Right lobe of liver (tissue), 6 donors: Measurements from ENCODE around the gene TEX19. TPM values are rescaled to one million over a fixed set of nuclear protein-coding genes. Genes with fewer than 3 reads are reported as not detected.
"Not testable (repeated sequence)": the region's sequence is repeated elsewhere in the genome, so short reads cannot be mapped to it uniquely, and the experiment has no call there.

ENCODE experiments used
- ATAC-seq, 4 donors: fragments of 200-7000 bp; cut with Tn5 transposase; one replicate each; pipeline ENCODE4 v1.9.1; 2020; ENCODE audit warnings: mild to moderate bottlenecking in 4 of 4, moderate library complexity in 4 of 4
- DNase-seq, 3 donors: peaks; one replicate each; pipeline ENCODE4 v3.0.0-alpha.2; 2020
- H3K27ac ChIP-seq, 3 donors: fragments of 200-600 bp; one replicate each; pipeline ENCODE4 v1.8.0; 2022
- H3K27me3 ChIP-seq, 2 donors: fragments of 200-600 bp; one replicate each; pipeline ENCODE4 v1.8.0; 2022
- H3K36me3 ChIP-seq, 4 donors: fragments of 200-600 bp; sonication (generic) in 1 of 4; one replicate each; pipeline versions ENCODE4 v1.5.1 to v1.8.0; 2017 to 2022; ENCODE audit warnings: control low read depth in 1 of 4
- H3K4me1 ChIP-seq, 4 donors: fragments of 200-600 bp; sonication (generic) in 1 of 4; one replicate each; pipeline versions ENCODE4 v1.5.1 to v1.8.0; 2017 to 2022; ENCODE audit warnings: control low read depth in 1 of 4
- H3K4me3 ChIP-seq, 3 donors: fragments of 200-600 bp; one replicate each; pipeline ENCODE4 v1.8.0; 2022
- H3K9me3 ChIP-seq, 4 donors: fragments of 200-600 bp; sonication (generic) in 1 of 4; one replicate each; pipeline versions ENCODE4 v1.5.1 to v1.8.0; 2017 to 2022; ENCODE audit warnings: control low read depth in 1 of 4
- CTCF ChIP-seq, 4 donors: fragments of 200-600 bp in 3 of 4; fragments of 450-650 bp in 1 of 4; IDR thresholded peaks; one replicate each; pipeline versions ENCODE4 v1.5.1 to v1.8.0; 2016 to 2022; ENCODE audit warnings: antibody characterized with exemption in 4 of 4, mild to moderate bottlenecking in 2 of 4
- POLR2A ChIP-seq: fragments of 450-650 bp; IDR thresholded peaks from one replicate; pipeline ENCODE4 v1.6.1; 2017; ENCODE audit warnings: antibody characterized with exemption, mild to moderate bottlenecking
- WGBS: methylation state at CpG from one replicate; pipeline ENCODE4 v1.1.6; 2018; ENCODE audit warnings: low coverage, low lambda C conversion rate; ENCODE audit not compliant: insufficient coverage; ENCODE audit errors: missing lambda C conversion rate; 5-methylcytosine and 5-hydroxymethylcytosine counted together
- intact Hi-C, 2 donors: fragments of 100-400 bp; cut with DNase I; formaldehyde crosslinking; loops; one replicate each; pipeline versions ENCODE4 v1.11.2 to v1.14.1; 2022
- total RNA-seq, 6 experiments: library from RNA; depleted of rRNA in 2 of 6; stranded (reverse); fragments of >200 nt in 2 of 6; fragmentation: NEBNext Ultra II Directional in 3 of 6; extraction: Animal tissue kit (Norgen Biotek cat#: 25700) in 3 of 6; gene quantifications; one replicate each; pipeline versions ENCODE4 v1.1.0 to v1.2.4, GENCODE V29; 2016 to 2023
- donor health status: DM: no; HTN: yes; CAD: no.
- donor health status: DM: no; HTN: no; CAD: no.
- donor health status: DM: no; HTN: no; CAD: no.
- donor health status: DM: no; HTN: yes; CAD: no.
- donor health status: DM: no; HTN: yes; CAD: no.

TEX19 gene
- total RNA-seq, 6 experiments from 2014 or later = not detected

DNA sequence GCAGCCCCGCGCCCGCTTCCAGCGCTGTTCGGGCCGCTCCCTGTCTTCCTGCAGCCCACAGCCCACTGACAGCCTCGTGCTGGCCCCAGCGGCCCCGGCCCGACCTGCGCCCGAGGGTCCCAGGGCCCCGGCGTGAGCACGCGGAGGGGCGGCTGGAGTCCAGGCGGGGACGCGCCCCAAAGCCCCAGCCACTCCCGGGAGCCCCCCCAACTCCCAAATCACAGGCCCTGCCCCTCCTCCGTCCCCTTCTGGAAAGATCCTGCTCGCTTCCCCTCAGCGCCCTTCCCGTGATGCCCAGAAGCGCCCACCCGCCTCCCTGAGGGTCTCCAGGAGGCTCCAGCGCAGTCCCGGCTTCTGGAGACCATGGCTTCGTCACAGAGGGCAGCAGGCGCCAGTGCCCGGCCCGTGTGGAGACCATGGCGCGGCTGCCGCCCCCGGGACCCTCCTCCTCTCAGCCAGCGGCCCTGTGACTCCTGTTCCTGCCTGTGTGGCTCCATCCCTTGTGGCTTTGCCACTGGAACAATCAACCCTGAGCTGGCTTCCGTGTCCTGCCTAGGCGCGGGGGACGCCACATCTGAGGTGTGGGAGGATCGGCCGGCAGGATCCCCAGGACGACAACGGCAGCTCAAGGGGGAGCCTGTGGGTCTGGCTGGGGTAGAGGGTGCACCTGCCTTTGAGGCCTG, 16.5 kb downstream of the TEX19 start:
- Histone ChIP-seq H3K9me3 (no peaks in the 10 kb centered on the region), H3K4me3 (no peak overlapping the region), H3K27ac (no peak overlapping the region), H3K4me1 (peaks cover 0 to 11% (median 0%) of the 10 kb centered on the region in 4 donors), H3K36me3 (no peaks in the 10 kb centered on the region), H3K27me3 (peaks cover 0 to 6% of the 10 kb centered on the region in 2 donors)
- DNase-seq = peak in 1 of 3 donors; percentile 44
- TF ChIP-seq CTCF (IDR thresholded peaks at IDR 0.05) = no peak
- no peak for TF ChIP-seq POLR2A
- intact Hi-C loops = no loop called here
- 89% methylated on average over 5 of the region's 46 CpGs for WGBS
- ATAC-seq = no peak

GRCh38 chr17:82376042-82376730, 17.1 kb downstream of the TEX19 start:
- H3K27ac ChIP-seq = no peak overlapping the region
- H3K27me3 ChIP-seq = peaks cover 0 to 2% of the 10 kb centered on the region in 2 donors
- 0% methylated on average over 1 of the region's 16 CpGs for WGBS
- H3K9me3 ChIP-seq = no peaks in the 10 kb centered on the region
- ATAC-seq = peak; percentile 59 to 90 (median 74)
- DNase-seq = peak in 2 of 3 donors; percentile 71 to 83
- H3K36me3 ChIP-seq = no peaks in the 10 kb centered on the region
- H3K4me1 ChIP-seq = peaks cover 0 to 4% (median 0%) of the 10 kb centered on the region in 4 donors
- TF ChIP-seq CTCF (IDR thresholded peaks at IDR 0.05) (no peak), POLR2A (no peak)
- intact Hi-C loops = no loop called here
- H3K4me3 ChIP-seq = no peak overlapping the region

- H3K27ac ChIP-seq, ATAC-seq, intact Hi-C loops, H3K4me3 ChIP-seq, H3K27me3 ChIP-seq, H3K36me3 ChIP-seq, DNase-seq, H3K9me3 ChIP-seq, H3K4me1 ChIP-seq: not testable (repeated sequence)
- 10% methylated on average over 3 of the region's 5 CpGs for whole genome bisulfite sequencing
Measured at GRCh38 chr17:82377294-82377693, 18.2 kb downstream of the TEX19 start.

GRCh38 chr17:82377924-82378740, 19.1 kb downstream of the TEX19 start:
- Histone ChIP-seq H3K4me1 (no peaks in the 10 kb centered on the region), H3K27me3 (no peaks in the 10 kb centered on the region), H3K27ac (no peak overlapping the region), H3K4me3 (no peak overlapping the region), H3K9me3 (no peaks in the 10 kb centered on the region), H3K36me3 (no peaks in the 10 kb centered on the region)
- ATAC-seq (no peak), DNase-seq (peak in 1 of 3 donors; percentile 56)
- TF ChIP-seq CTCF (IDR thresholded peaks at IDR 0.05) (no peak), POLR2A (no peak)
- intact Hi-C loops = no loop called here
- 45% methylated on average over 5 of the region's 31 CpGs for WGBS

GRCh38 chr17:82378741-82379021, 19.6 kb downstream of the TEX19 start:
- DNase-seq (peak in 1 of 3 donors; percentile 35), ATAC-seq (no peak)
- no peak overlapping the region for H3K27ac ChIP-seq
- H3K27me3 ChIP-seq = no peaks in the 10 kb centered on the region
- no peaks in the 10 kb centered on the region for H3K4me1 ChIP-seq
- intact Hi-C loops = no loop called here
- H3K4me3 ChIP-seq = no peak overlapping the region
- H3K36me3 ChIP-seq = no peaks in the 10 kb centered on the region
- WGBS = 36% methylated on average over 5 of the region's 10 CpGs
- H3K9me3 ChIP-seq = no peaks in the 10 kb centered on the region
- TF ChIP-seq CTCF (IDR thresholded peaks at IDR 0.05) (no peak), POLR2A (no peak)
